Gastrocnemius medialis (tissue), 4 donors: ENCODE measurements around the gene KCTD18. TPM values are rescaled to one million over a fixed set of nuclear protein-coding genes. Genes with fewer than 3 reads are reported as not detected.

Source experiments
- ATAC-seq, 2 donors: fragments of 150-250 bp; one replicate each; pipeline ENCODE4 v1.9.1; 2016
- DNase-seq, 2 donors: peaks; one replicate each; pipeline ENCODE4 v3.0.0-alpha.2; 2019
- H3K27ac ChIP-seq, 4 donors: fragments of 200-600 bp; sonication (generic); 1 replicate in 1 of 4; 2 replicates in 3 of 4; pipeline ENCODE4 v1.5.1; 2016 to 2018; ENCODE audit warnings: mild to moderate bottlenecking in 2 of 4, moderate library complexity in 1 of 4
- H3K27me3 ChIP-seq, 3 donors: fragments of 200-600 bp; sonication (generic) in 2 of 3; 1 replicate in 1 of 3; 2 replicates in 2 of 3; pipeline versions ENCODE4 v1.5.1 to v1.6.0; 2016 to 2019; ENCODE audit warnings: mild to moderate bottlenecking in 1 of 3, moderate library complexity in 1 of 3
- H3K36me3 ChIP-seq, 2 donors: fragments of 200-600 bp; sonication (generic) in 1 of 2; one replicate each; pipeline ENCODE4 v1.5.1; 2017 to 2018
- H3K4me1 ChIP-seq, 2 donors: fragments of 200-600 bp; sonication (generic) in 1 of 2; one replicate each; pipeline ENCODE4 v1.5.1; 2016 to 2017; ENCODE audit warnings: mild to moderate bottlenecking in 2 of 2
- H3K4me3 ChIP-seq, 4 donors: fragments of 200-600 bp; sonication (generic) in 3 of 4; 1 replicate in 1 of 4; 2 replicates in 3 of 4; pipeline ENCODE4 v1.5.1; 2016 to 2019; ENCODE audit warnings: mild to moderate bottlenecking in 2 of 4
- H3K9me3 ChIP-seq, 3 donors: fragments of 200-600 bp; sonication (generic) in 2 of 3; 1 replicate in 1 of 3; 2 replicates in 2 of 3; pipeline ENCODE4 v1.5.1; 2016 to 2019
- POLR2A ChIP-seq, 2 donors: fragments of 450-650 bp; IDR thresholded peaks; one replicate each; pipeline ENCODE4 v1.6.1; 2017; ENCODE audit warnings: antibody characterized with exemption in 2 of 2, mild to moderate bottlenecking in 2 of 2, moderate library complexity in 2 of 2
- in situ Hi-C, 4 donors: fragments of 200-750 bp; cut with MboI; loops; one replicate each; pipeline versions ENCODE4 v1.15.0 to v1.8.0; 2017; ENCODE audit warnings: low sequenced_read_pairs in 4 of 4
- intact Hi-C: fragments of 100-400 bp; cut with DNase I; formaldehyde crosslinking; loops from one replicate; pipeline ENCODE4 v1.15.1; 2023; ENCODE audit warnings: low total_unique reads
- total RNA-seq, 4 donors: library from RNA; depleted of rRNA; stranded (reverse); fragments of >200 nt; gene quantifications; one replicate each; pipeline versions ENCODE4 v1.1.0 to v1.2.3, GENCODE V29; 2016
- TF ChIP-seq, protein P1 (sequence below), 5 experiments: fragments of 450-650 bp in 3 of 5; fragments of 200-600 bp in 2 of 5; sonication (generic) in 2 of 5; IDR thresholded peaks in 4 of 5; conservative IDR thresholded peaks in 1 of 5; 1 replicate in 4 of 5; 2 replicates in 1 of 5; pipeline ENCODE4 v1.5.1; 2016 to 2019; ENCODE audit warnings: antibody characterized with exemption in 5 of 5, mild to moderate bottlenecking in 3 of 5, moderate library complexity in 3 of 5

KCTD18 gene
- total RNA-seq, 4 donors from 2014 or later = 16.6 to 20.1 (median 19.6) TPM

DNA sequence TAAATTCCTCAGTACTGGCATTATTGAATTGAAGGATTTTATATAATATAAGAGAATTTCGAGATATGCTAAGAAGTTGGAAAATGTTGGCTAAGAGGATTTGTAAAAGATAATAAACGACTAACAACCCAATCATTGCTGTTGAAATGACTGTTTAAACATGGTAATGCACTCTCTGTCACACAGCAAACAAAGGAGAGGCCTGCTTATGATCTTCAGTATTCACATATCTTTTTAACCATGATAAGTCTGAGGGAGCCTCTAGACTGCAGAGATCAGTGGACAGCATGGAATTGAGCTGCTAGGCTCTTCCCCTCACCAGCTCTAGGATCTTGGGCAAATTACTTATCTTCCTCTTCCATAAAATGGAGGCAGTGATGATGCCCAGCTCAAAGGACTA, 2.7 kb downstream of the KCTD18 start:
- H3K27me3 ChIP-seq = no peaks in the 10 kb centered on the region
- H3K4me3 ChIP-seq = no peak overlapping the region
- in situ Hi-C loops = no loop called here
- no peak for DNase-seq
- peaks cover 9 to 15% of the 10 kb centered on the region in 2 donors for H3K4me1 ChIP-seq
- H3K27ac ChIP-seq = no peak overlapping the region
- no peak for ATAC-seq
- TF ChIP-seq POLR2A (IDR thresholded peaks at IDR 0.05) = no peak
- TF ChIP-seq, protein P1, sequence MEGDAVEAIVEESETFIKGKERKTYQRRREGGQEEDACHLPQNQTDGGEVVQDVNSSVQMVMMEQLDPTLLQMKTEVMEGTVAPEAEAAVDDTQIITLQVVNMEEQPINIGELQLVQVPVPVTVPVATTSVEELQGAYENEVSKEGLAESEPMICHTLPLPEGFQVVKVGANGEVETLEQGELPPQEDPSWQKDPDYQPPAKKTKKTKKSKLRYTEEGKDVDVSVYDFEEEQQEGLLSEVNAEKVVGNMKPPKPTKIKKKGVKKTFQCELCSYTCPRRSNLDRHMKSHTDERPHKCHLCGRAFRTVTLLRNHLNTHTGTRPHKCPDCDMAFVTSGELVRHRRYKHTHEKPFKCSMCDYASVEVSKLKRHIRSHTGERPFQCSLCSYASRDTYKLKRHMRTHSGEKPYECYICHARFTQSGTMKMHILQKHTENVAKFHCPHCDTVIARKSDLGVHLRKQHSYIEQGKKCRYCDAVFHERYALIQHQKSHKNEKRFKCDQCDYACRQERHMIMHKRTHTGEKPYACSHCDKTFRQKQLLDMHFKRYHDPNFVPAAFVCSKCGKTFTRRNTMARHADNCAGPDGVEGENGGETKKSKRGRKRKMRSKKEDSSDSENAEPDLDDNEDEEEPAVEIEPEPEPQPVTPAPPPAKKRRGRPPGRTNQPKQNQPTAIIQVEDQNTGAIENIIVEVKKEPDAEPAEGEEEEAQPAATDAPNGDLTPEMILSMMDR (IDR thresholded peaks at IDR 0.05 in 4 of 5, conservative IDR thresholded peaks at IDR 0.05 in 1 of 5) = no peak
- peaks cover 0 to 11% of the 10 kb centered on the region in 2 donors for H3K36me3 ChIP-seq
- intact Hi-C loops = no loop called here
- H3K9me3 ChIP-seq = no peaks in the 10 kb centered on the region

DNA sequence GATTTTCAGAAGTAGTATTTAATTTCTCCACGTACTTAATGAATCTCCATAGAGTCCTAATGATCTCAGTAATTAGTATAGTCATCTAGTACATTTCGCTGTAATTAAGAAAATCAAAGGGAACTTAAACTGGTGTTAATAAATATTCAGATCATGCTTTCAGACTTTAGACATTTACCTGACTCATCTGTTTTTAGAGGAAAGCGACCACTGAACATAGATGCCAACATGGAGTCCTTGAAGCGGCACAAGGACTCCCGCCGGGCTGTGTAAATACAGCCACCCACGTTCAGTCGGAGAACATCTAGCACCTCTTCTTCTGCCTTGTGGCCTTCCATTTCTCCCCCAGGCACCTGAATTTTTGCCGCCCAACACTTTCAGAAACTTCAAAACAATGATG, 3.2 kb downstream of the KCTD18 start:
- no peak for DNase-seq
- intact Hi-C loops (no loop called here), in situ Hi-C loops (no loop called here)
- H3K4me1 ChIP-seq = peaks cover 9 to 15% of the 10 kb centered on the region in 2 donors
- no peaks in the 10 kb centered on the region for H3K27me3 ChIP-seq
- peaks cover 0 to 11% of the 10 kb centered on the region in 2 donors for H3K36me3 ChIP-seq
- no peak for TF ChIP-seq POLR2A (IDR thresholded peaks at IDR 0.05)
- TF ChIP-seq, protein P1 (IDR thresholded peaks at IDR 0.05 in 4 of 5, conservative IDR thresholded peaks at IDR 0.05 in 1 of 5) = no peak
- no peak overlapping the region for H3K4me3 ChIP-seq
- H3K27ac ChIP-seq = no peak overlapping the region
- no peaks in the 10 kb centered on the region for H3K9me3 ChIP-seq
- no peak for ATAC-seq

DNA sequence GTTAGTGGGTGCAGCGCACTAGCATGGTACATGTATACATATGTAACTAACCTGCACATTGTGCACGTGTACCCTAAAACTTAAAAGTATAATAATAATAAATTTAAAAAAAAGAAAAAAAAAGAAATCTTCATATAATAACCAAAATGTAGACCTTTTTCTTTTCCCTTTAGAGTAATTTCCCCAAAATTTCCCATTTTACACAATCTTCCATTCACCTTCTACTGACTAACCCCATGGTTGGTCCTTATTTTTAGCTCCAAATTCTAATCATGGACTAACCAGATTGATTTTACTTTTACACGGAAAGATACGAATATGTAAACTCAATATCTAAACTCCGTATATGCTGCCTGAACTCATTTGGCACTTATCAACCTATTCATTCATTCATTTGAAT, 7.7 kb downstream of the KCTD18 start:
- Histone ChIP-seq H3K4me3 (no peak overlapping the region), H3K27ac (no peak overlapping the region), H3K9me3 (no peaks in the 10 kb centered on the region), H3K27me3 (no peaks in the 10 kb centered on the region), H3K36me3 (peaks cover 0 to 21% of the 10 kb centered on the region in 2 donors), H3K4me1 (no peaks in the 10 kb centered on the region)
- intact Hi-C loops = no loop called here
- ATAC-seq (no peak), DNase-seq (no peak)
- in situ Hi-C loops = no loop called here
- TF ChIP-seq, protein P1 (IDR thresholded peaks at IDR 0.05 in 4 of 5, conservative IDR thresholded peaks at IDR 0.05 in 1 of 5) = no peak

DNA sequence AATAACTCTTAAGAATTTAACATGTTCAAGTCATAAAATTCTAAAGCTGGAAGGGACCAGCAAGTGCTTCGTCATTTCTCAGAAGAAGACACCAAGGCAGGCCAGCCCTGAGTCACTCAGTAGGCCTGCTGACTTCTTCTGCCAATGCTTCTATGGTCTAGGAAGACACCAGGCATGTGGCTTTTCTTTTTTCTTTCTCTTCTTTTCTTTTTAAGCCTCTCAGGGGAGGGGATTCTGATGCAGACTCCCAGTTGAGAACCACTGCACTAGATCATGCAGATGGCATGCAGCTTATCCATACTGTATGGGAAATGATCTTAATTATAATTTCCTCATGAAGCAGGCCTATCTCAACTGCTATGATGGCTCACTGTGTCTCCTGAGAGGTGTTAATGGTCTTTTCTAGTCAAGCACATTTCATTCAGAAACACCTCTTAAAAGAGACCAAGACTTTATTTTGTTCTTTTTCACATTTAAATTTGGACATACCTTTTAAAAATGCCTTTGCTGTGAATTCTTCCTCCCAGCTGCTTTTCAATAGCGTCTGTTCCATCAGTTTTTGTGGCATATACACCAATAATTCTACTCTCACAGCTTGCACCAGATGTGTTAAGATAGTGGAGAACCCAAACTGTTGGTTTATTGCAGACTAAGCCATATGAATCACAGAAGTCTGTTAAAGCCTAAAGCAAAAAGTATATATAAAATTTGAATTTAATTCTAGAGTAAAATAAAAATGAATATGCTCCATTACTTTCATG, 11.3 kb downstream of the KCTD18 start:
- DNase-seq (no peak), ATAC-seq (no peak)
- in situ Hi-C loops (no loop called here), intact Hi-C loops (no loop called here)
- no peak for TF ChIP-seq POLR2A (IDR thresholded peaks at IDR 0.05)
- TF ChIP-seq, protein P1 (IDR thresholded peaks at IDR 0.05 in 4 of 5, conservative IDR thresholded peaks at IDR 0.05 in 1 of 5) = no peak
- Histone ChIP-seq H3K9me3 (no peaks in the 10 kb centered on the region), H3K4me1 (no peaks in the 10 kb centered on the region), H3K4me3 (no peak overlapping the region), H3K27me3 (no peaks in the 10 kb centered on the region), H3K36me3 (peaks cover 0 to 31% of the 10 kb centered on the region in 2 donors), H3K27ac (no peak overlapping the region)
